Stimulated activated CD4-positive, alpha-beta T cell treated with anti-CD3 and anti-CD28 coated beads, Interleukin-1b, Interleukin-23, amount 100 ng/mL, for 24 hours (primary cell): ENCODE measurements around the gene PIK3C3.
A peak's percentile ranks its signal among the peaks of the same experiment; 100 is the strongest.
"Not testable (repeated sequence)": the region's sequence is repeated elsewhere in the genome, so short reads cannot be mapped to it uniquely, and the experiment has no call there.

ENCODE experiments used
- DNase-seq, 4 experiments: peaks; one replicate each; pipeline ENCODE4 v3.0.0-alpha.2; 2020; ENCODE audit warnings: low read depth in 4 of 4, low spot score in 1 of 4

Gene PIK3C3

DNA sequence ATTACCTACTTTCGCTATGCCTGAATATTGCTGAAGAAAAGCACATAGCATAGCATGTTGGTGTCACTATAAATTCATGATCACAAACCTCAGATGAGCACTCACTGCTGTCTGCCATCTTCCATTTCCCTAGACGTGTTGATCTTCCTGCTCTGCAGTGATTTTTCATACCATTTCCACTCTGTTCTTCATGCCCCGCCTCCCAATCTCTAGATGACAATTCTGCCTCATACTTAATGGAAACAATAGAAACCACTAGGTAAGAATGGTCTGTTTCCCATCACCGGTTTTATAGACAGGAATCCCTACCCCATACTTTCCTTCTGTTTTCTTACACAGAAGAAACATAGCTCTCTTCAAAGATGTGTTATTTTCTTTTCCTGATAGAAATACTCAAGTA, 63.8 kb downstream of the PIK3C3 start:
- DNase-seq: no peak

GRCh38 chr18:42024131-42024530, 69.1 kb downstream of the PIK3C3 start:
- DNase-seq: no peak

GRCh38 chr18:42025491-42025890, 70.5 kb downstream of the PIK3C3 start:
- DNase-seq: no peak

DNA sequence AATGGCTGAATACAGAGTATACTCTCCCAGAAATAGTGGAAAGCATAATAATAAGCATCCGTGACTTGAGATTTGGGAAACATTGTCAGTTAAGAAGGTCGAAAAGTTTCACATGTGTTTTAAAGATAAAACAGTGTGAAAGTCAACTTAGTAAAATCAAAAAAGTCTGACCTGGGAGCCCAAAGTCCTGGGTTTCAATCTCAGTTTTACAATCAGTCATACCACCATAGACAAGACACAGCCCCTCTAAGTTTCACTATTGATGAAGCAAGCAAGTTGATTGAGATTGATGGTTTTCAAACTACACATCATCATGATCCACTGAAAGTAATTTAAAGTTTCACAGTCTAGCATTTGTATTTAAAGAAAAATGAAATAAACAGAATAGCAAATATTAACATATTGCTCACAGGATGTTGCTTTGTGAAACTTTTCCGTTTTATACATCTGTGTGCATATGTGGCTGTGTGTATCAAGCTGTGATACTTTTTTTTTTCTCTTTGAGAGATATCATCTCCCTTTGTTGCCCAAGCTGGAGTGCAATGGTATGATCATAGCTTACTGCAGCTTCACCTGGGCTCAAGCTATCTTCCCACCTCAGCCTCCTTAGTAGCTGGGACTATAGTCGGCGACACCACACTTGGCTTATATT, 71.1 kb downstream of the PIK3C3 start:
- DNase-seq: no peak

GRCh38 chr18:42028247-42028832, 73.3 kb downstream of the PIK3C3 start:
- DNase-seq: peak in 2 of 4 experiments; percentile 2 to 3

DNA sequence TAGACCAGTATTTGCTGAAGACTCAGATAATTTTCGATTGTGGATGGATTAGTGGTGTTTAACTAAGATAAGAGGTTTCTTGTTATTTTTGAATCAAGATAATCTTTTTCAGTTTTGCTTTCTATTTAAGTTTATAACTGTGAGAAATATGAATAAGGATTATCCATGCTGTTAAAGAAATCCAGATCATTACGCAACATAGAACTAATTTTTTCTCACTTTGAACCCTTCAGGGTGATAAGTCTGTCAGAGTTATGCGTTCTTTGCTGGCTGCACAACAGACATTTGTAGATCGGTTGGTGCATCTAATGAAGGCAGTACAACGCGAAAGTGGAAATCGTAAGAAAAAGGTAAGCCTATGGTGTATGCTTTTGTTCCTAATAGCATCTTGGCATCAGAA, 74.1 kb downstream of the PIK3C3 start:
- DNase-seq: no peak

DNA sequence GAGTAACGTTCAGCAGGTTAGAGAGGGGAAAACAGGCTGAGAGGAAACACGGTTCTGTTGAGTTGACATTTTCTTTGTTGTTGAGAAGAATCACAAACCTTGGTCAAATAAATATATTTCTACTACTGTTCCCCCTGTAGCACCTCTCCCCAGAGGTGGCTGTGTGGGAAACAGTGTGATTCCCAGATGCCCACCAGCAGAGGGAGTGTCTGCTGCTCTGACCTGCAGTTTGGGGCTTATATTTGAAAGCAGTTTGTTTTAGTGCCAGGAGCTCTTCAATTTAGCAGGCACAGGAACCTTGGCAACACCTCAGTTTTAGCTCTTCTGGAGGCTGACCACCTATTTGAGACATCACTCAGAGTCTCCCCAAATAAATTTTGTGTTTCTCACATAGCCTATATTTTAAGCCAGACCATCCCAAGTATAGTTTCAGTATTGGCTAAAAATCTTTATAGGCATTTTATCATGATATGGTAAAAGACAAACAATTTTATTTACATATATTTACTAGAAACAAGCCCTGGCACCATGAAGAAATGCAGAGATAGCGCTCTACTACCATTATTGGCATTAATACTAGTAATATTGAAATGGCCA, 75.7 kb downstream of the PIK3C3 start:
- no peak for DNase-seq

DNA sequence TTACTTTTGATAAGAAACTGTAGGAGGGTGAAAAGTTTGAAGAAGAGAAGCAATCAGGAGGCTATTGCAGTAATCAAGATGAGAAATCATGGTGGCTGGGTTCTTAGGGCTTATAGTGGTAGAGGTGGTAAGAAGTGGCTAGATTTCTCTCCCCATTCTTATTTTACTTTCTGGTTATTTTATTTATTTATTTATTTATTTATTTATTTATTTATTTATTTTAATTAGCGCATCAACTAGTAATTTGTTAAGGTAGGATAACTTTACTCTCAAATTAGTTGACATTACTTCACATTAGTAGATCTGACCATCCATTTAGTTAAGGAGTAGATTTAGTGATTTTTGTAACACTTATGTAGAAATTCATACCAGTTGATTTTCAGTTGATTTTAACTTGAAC, 77.4 kb downstream of the PIK3C3 start:
- no peak for DNase-seq

DNA sequence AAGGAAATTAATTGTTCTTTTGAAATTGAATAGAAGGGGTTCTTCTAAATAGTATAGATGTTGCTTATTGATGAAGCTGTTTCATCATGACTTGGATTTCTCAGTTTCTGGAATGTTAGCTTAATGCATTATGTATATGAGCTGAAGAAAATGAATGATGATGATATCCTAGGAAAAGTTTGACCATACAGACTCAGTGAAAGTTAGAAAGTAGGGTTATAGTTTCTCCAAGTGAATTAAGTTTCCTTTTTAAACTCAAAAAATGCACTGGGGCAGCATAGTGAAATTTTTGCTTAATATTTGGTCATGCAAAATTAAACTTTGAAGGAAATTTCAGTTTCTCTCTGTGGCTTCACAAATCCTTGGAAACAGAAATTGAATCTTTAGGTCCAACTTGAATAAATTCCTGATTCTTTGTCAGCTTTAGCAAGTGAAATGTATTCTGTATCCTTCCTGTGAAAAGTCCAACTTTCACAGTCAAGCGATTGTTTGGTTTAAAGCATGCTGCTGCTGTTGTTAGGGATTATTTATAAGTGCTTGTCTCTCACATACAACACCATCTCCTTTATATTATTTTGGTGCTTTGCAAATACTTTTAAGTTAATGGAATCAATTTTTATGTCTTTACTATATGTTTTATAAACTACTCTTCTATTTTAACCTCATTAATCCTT, 78.2 kb downstream of the PIK3C3 start:
- no peak for DNase-seq

GRCh38 chr18:42038936-42039335, 83.9 kb downstream of the PIK3C3 start:
- no peak for DNase-seq

- DNase-seq: no peak
Observed at GRCh38 chr18:42039396-42039795, 84.4 kb downstream of the PIK3C3 start.

DNA sequence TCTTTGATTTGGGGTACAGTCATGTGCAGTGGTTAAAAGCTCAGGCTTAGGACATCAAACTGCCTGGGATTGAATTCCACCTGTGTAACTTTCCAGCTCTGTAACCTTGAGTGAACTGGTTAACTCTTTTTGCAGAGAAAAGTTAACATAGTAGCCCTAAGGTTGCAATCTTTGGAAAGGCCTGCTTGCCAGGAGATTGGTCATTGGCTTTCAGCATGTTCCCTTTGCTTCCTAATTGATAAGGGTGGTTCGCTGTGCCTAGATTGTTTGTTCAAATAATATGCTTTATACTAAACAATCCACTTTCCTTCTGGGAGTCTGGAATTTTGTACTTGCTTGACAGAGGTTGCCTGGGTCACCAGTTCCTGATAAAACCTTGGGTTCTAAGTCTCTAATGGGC, 86.8 kb downstream of the PIK3C3 start:
- DNase-seq: no peak

GRCh38 chr18:42045346-42045745, 90.3 kb downstream of the PIK3C3 start:
- no peak for DNase-seq

DNA sequence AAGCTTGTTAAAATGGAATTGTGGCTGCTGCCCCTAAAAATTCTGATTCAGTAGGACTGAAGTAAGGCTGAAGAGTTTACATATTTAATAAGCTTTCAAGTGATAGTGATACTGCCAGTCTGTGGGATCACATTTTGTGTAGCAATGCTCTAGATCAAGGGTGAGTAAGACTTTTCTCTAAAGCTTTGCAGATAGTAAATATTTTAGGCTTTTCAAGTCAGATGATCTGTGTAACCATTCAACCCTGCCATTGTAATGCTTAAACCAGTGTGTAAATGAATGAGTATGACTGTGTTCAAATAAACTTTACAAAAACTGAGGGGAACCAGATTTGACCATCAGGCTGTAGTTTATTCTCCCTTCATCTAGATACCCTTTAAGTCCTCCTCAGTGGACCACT, 92.7 kb downstream of the PIK3C3 start:
- no peak for DNase-seq

- no peak for DNase-seq
Observed at GRCh38 chr18:42048158-42048557, 93.1 kb downstream of the PIK3C3 start.

GRCh38 chr18:42049536-42049935, 94.5 kb downstream of the PIK3C3 start:
- not testable (repeated sequence) for DNase-seq

- DNase-seq: no peak
Observed at GRCh38 chr18:42051411-42051810, 96.4 kb downstream of the PIK3C3 start.

- DNase-seq: no peak
Observed at GRCh38 chr18:42052122-42052708, 97.2 kb downstream of the PIK3C3 start.

DNA sequence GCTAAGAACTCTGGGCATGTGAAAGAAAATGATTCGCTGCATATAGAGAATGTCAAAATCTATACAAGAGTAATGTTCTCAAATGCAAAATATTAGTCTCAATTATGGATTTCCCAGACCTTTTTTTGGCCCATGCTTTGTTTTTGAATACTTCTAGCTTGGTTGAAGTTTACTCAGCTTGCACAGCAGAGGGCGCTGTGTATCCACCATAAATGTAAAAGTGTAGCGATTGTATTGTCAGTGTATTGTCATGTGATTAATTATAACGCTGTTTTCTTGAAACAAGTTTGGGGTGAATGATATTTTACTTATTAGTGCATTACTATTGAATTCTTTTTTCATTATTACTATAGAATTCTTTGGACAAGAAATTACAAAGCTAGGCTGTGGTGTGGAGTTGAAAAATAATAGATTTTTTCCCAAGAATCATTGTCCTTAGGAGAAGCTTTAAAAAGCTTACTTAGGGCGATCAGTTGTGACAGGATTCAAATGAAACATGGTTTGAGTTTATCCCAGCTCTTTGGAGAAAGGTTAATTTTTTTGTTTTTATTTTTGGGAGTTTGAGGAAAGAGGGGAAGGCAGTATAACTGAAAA, 98.3 kb downstream of the PIK3C3 start:
- DNase-seq: peak; percentile 28 to 46 (median 40)

GRCh38 chr18:42064109-42064508, 109.1 kb downstream of the PIK3C3 start:
- DNase-seq: no peak

DNA sequence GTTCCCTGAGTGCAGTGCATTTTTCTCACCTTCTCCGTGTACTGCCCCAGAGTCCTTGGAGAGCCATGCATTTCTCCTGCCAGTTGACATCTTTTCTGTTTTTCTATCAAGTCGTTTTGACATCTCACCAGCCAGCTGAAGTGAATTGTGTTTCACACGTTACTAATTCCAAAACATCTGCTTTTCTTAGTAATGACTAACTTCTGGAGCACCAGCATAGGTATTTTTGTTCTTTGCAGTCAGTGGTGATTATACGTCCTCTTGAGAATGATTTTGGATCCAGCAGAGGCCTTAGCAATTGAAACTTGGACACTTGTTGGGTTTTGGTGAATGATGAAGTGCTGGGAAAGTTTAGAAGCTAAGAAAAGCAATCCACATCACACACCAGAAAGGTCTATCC, 112.5 kb downstream of the PIK3C3 start:
- no peak for DNase-seq
